ENCODE results near the gene E4F1. TPM values are rescaled to one million over a fixed set of nuclear protein-coding genes. Genes with fewer than 3 reads are reported as not detected.

E4F1 gene
- total and polyA plus RNA-seq, 2 experiments from 2014 or later: 13.5 to 32.7 TPM

DNA sequence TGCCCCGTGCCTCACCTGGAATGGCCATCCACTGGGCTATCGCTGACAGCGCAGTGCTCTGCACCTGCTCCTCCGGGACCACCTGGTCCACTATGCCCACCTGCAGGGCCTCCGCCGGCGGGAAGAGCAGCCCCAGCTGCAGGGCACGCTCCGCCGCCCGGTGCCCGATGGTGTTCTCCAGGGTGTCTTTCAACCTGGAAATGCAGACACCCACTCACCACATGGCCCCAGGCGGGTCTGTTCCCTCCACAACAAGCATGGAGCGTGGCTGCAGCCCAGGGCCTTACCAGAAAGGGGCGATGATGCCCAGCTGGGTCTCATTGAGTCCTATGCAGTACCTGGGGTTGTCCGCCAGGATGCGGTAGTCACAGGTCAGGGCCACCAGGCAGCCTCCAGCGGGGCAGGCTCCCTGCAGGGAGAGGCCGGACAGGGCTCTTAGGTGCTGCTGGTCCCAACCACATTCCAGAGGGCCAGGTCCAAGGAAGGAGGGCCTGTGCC lies 19.7 kb downstream of the E4F1 start:
- no peak for DNase-seq
- in situ Hi-C loops (cut with MboI): no loop called here

DNA sequence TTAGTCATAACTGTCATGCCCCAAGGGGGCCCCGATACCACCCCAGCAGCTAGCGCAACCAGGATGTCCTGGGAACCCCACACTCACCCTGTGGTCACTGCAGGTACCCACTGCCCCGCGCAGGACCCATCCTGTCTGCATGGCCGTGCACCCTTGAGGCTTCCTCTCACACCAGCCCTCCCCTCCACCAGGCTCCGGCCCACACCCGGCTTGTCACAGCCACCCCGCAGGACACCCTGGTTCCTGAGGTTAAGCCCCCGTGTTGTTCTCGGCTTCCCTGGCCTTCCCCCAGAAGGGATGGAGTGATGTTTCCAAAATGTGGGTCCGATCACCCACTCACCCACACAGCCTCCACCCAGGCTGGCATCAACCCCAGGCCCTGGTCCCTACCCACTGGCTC lies 20.4 kb downstream of the E4F1 start:
- no peak for DNase-seq
- Histone ChIP-seq H3K9me2 (ENCODE audit: insufficient read depth) (no peaks in the 10 kb centered on the region), H3K27me3 (replicated peaks; ENCODE audit: insufficient read depth) (no peaks in the 10 kb centered on the region), H2AFZ (no peak overlapping the region), H3K4me1 (ENCODE audit: insufficient read depth) (no peaks in the 10 kb centered on the region), H3K4me2 (ENCODE audit: unreplicated experiment) (no peak overlapping the region), H3F3A (ENCODE audit: insufficient read depth) (no peaks in the 10 kb centered on the region), H3K36me3 (ENCODE audit: low read depth) (peaks cover 12% of the 10 kb centered on the region; the same call in 1 of the 2 replicates), H4K20me1 (ENCODE audit: insufficient read depth) (no peaks in the 10 kb centered on the region), H3K79me2 (ENCODE audit: insufficient read depth) (peaks cover 21% of the 10 kb centered on the region), H3K27ac (no peak overlapping the region), H3K9me3 (ENCODE audit: low read depth) (no peaks in the 10 kb centered on the region), H3K9ac (no peak overlapping the region), H3K4me3 (no peak overlapping the region)
- no peak for TF ChIP-seq EZH2phosphoT487 (IDR thresholded peaks at IDR 0.05; ENCODE audit: insufficient read depth, low read depth)
- TF ChIP-seq EZH2 (IDR thresholded peaks at IDR 0.05; ENCODE audit: insufficient read depth, poor library complexity, severe bottlenecking): no peak
- in situ Hi-C loops (cut with MboI): no loop called here
- WGBS, 2 experiments (ENCODE audit: low coverage in 1 of 2, low lambda C conversion rate in 2 of 2, missing lambda C conversion rate in 2 of 2): 92 to 93% methylated on average over 8 to 11 of the region's 11 CpGs

More for the DNA sequence above, 19.7 kb downstream of the E4F1 start:
- Histone ChIP-seq H3K4me1 (ENCODE audit: insufficient read depth) (no peaks in the 10 kb centered on the region), H4K20me1 (ENCODE audit: insufficient read depth) (no peaks in the 10 kb centered on the region), H3K4me3 (no peak overlapping the region), H3K4me2 (ENCODE audit: unreplicated experiment) (no peak overlapping the region), H2AFZ (no peak overlapping the region), H3F3A (ENCODE audit: insufficient read depth) (no peaks in the 10 kb centered on the region), H3K27ac (no peak overlapping the region), H3K9me2 (ENCODE audit: insufficient read depth) (no peaks in the 10 kb centered on the region), H3K9me3 (ENCODE audit: low read depth) (no peaks in the 10 kb centered on the region), H3K79me2 (ENCODE audit: insufficient read depth) (peaks cover 14% of the 10 kb centered on the region), H3K36me3 (ENCODE audit: low read depth) (peaks cover 12% of the 10 kb centered on the region; the same call in 1 of the 2 replicates), H3K9ac (no peak overlapping the region), H3K27me3 (replicated peaks; ENCODE audit: insufficient read depth) (no peaks in the 10 kb centered on the region)
- 99% methylated on average over 19 of the region's 19 CpGs for WGBS, 2 experiments (ENCODE audit: low coverage in 1 of 2, low lambda C conversion rate in 2 of 2, missing lambda C conversion rate in 2 of 2)
- TF ChIP-seq EZH2phosphoT487 (IDR thresholded peaks at IDR 0.05; ENCODE audit: insufficient read depth, low read depth): no peak
- no peak for TF ChIP-seq EZH2 (IDR thresholded peaks at IDR 0.05; ENCODE audit: insufficient read depth, poor library complexity, severe bottlenecking)

DNA sequence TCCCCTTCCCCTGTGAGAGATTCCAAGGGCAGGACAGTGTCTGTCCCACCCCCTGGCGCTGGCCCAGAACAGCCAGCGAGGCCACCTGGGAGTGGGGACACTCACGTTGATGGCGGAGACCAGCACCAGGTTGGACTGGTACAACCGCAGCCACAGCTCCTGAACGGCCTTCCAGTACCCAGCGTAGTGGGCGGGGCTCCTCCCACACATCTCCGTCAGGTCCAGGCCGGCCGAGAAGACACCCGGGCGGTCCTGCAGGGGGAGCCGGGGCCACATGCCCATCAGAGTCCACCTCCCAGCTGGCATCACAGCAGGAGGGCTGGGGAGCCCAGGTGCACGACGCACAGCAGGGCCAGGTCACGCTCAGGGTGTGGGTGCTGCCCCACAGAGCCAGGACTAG lies 20.9 kb downstream of the E4F1 start:
- WGBS, 2 experiments (ENCODE audit: low coverage in 1 of 2, low lambda C conversion rate in 2 of 2, missing lambda C conversion rate in 2 of 2): 86 to 87% methylated on average over 13 to 17 of the region's 17 CpGs
- no peaks in the 10 kb centered on the region for H3K9me3 ChIP-seq (ENCODE audit: low read depth)
- in situ Hi-C loops (cut with MboI): no loop called here
- H3K36me3 ChIP-seq (ENCODE audit: low read depth): peaks cover 12% of the 10 kb centered on the region; the same call in 1 of the 2 replicates
- H3K4me3 ChIP-seq: no peak overlapping the region
- no peak overlapping the region for H3K9ac ChIP-seq
- TF ChIP-seq EZH2phosphoT487 (IDR thresholded peaks at IDR 0.05; ENCODE audit: insufficient read depth, low read depth) (no peak), EZH2 (IDR thresholded peaks at IDR 0.05; ENCODE audit: insufficient read depth, poor library complexity, severe bottlenecking) (no peak)
- no peak overlapping the region for H2AFZ ChIP-seq
- H3F3A ChIP-seq (ENCODE audit: insufficient read depth): no peaks in the 10 kb centered on the region
- H3K27me3 ChIP-seq (replicated peaks; ENCODE audit: insufficient read depth): no peaks in the 10 kb centered on the region
- H3K4me1 ChIP-seq (ENCODE audit: insufficient read depth): no peaks in the 10 kb centered on the region
- H3K4me2 ChIP-seq (ENCODE audit: unreplicated experiment): no peak overlapping the region
- no peak for DNase-seq
- H3K27ac ChIP-seq: no peak overlapping the region
- H4K20me1 ChIP-seq (ENCODE audit: insufficient read depth): no peaks in the 10 kb centered on the region
- H3K79me2 ChIP-seq (ENCODE audit: insufficient read depth): peaks cover 25% of the 10 kb centered on the region
- no peaks in the 10 kb centered on the region for H3K9me2 ChIP-seq (ENCODE audit: insufficient read depth)

GRCh38 chr16:2244926-2245795 lies 21.8 kb downstream of the E4F1 start:
- Histone ChIP-seq H3K9me2 (ENCODE audit: insufficient read depth) (no peaks in the 10 kb centered on the region), H3K4me1 (ENCODE audit: insufficient read depth) (peaks cover 5% of the 10 kb centered on the region; the same call in 1 of the 2 replicates), H3K9ac (no peak overlapping the region), H2AFZ (no peak overlapping the region), H3K27me3 (replicated peaks; ENCODE audit: insufficient read depth) (no peaks in the 10 kb centered on the region), H3K4me2 (ENCODE audit: unreplicated experiment) (no peak overlapping the region), H3K79me2 (ENCODE audit: insufficient read depth) (peaks cover 32% of the 10 kb centered on the region), H3K4me3 (no peak overlapping the region), H3K36me3 (ENCODE audit: low read depth) (peaks cover 12% of the 10 kb centered on the region; the same call in 1 of the 2 replicates), H3K27ac (no peak overlapping the region), H4K20me1 (ENCODE audit: insufficient read depth) (no peaks in the 10 kb centered on the region), H3K9me3 (ENCODE audit: low read depth) (no peaks in the 10 kb centered on the region), H3F3A (ENCODE audit: insufficient read depth) (no peaks in the 10 kb centered on the region)
- 90 to 92% methylated on average over 27 to 30 of the region's 30 CpGs for WGBS, 2 experiments (ENCODE audit: low coverage in 1 of 2, low lambda C conversion rate in 2 of 2, missing lambda C conversion rate in 2 of 2)
- no peak for DNase-seq
- TF ChIP-seq EZH2phosphoT487 (IDR thresholded peaks at IDR 0.05; ENCODE audit: insufficient read depth, low read depth) (no peak), EZH2 (IDR thresholded peaks at IDR 0.05; ENCODE audit: insufficient read depth, poor library complexity, severe bottlenecking) (no peak)
- in situ Hi-C loops (cut with MboI): no loop called here
